NCI-H1694 treated with DMSO at 0.1 percent for 48 hours (cell line): ENCODE results near the gene ACP3.

Source experiments
- DNase-seq: peaks from one replicate; lab custom pipeline; 2025; lab: John Stamatoyannopoulos, UW

ACP3 gene

DNA sequence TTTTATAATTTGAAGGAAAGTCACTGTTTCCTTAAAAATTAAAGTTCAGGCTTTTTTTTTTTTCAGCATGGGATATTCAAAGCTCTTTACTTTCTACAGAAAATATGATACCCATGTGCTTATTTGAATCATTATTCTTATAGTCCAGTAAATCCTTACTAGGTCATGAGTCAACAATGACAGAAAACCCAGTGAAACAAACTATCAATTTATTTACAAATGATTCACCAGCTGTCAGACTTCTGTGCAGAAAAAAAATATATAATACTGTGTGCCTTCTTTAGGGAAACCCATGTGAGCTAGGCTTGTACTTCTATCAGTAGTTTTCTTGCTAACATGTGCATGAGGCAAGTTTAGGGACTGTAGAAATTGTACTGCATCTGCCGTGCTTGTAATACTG, 1.2 kb downstream of the ACP3 start:
- no peak for DNase-seq

DNA sequence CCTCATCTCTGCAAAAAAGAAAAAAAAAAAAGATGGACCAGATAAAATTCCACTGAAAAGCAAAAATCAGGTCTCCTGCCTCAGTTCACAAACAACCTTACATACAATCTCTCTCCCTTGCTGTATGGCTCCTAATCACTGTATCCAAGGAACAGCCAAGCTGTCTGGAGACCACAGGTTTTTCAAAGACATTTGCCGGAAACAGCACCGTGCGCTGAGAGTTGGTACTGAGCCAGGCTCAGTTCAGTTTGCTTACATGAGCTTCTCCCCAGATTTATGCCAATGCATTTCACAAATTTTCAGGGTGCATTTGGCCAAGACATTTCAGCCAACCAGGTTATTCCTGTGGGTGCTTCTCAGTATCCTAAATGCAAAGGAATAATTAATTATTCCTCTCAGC, 4.1 kb downstream of the ACP3 start:
- DNase-seq = no peak

DNA sequence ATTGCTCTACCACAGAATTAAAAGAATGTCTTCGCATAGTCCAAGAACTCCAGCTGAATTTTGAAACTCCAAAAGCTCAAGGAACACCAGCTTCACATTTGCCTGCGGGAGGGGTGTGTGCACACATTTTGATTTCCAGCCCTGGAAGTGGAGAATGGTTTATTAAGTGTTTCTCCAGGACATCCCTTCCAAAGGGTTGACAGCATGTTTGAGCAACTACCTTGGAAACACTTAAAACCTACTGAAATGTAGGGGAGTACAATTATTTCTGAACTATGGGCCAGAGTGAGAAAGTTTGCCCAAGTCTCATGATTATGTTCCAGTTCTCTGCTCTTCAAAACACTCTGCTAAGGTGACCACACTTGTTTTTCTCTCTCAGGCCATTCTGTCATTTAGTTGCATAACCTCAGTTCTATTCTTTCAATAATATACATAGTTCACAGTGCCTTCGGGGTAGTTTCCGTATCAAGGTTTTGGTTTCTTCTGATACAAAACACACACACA, 7.9 kb downstream of the ACP3 start:
- no peak for DNase-seq

DNA sequence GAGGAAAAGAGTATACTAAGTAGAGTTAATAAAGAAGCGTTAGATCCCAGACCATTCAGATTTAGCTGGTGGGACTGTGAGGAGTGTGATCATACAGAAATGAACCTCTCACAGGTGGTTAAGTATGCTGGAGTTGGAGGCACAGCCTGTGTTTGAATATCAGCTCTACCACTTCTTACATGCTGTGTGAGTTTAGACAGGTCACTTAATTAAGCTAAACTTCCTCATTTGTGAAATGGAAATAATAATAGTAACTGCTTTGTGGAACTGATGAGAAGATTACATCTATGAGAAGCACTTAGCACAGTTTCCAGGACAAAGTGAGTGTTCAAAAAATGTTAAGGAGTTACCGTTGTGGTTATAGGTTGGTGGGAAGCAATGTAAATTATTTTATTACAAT, 8.4 kb downstream of the ACP3 start:
- no peak for DNase-seq

DNA sequence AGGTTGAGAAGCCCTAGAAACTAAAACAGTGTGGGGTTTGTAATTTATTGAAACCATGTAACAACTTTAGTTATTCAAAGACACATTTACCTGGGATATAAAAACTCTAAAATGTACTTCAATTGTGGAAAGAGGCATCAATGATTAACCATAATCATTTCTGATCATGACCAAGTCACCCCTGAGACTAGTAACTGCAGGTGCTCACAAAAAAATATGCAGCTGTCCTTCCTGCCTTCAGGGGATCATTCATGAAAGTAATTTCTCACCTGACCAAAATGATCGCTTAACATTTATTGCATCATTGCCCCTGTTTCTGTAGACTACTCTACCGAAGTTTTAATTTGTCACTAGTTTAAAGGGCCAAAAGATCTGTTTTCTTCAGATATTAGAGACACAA, 9.0 kb downstream of the ACP3 start:
- no peak for DNase-seq

DNA sequence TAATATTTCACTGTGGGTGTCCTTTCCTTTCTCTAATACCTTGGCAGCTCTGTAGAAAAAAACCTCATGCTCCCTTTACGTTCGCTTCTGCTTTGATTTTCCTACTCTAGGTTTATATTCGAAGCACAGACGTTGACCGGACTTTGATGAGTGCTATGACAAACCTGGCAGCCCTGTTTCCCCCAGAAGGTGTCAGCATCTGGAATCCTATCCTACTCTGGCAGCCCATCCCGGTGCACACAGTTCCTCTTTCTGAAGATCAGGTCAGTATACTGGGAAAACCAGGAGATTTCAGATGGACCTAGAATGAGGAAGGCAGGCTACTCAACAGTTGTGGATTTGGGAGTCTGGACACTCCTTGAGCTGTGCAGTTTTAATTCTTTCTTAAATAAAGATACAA, 14.9 kb downstream of the ACP3 start:
- DNase-seq = no peak

DNA sequence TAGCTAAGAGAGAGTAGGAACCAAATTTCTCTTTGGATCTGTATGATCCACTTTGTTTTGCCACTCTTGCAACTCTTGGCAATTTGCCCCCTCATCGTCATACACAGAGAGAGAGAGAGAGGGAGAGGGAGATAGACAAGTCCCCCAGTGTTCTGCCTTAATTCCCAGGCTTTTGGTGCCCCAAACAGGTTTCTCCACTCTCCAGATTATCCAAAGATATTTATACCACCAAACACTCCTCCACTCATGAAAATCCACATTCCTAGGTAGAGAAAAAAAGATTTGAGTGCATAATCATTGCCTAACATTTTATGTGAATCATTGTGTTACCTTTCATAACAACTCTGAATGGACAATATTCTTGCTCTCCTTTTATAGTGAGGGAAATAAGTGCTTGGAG, 15.3 kb downstream of the ACP3 start:
- DNase-seq = no peak

DNA sequence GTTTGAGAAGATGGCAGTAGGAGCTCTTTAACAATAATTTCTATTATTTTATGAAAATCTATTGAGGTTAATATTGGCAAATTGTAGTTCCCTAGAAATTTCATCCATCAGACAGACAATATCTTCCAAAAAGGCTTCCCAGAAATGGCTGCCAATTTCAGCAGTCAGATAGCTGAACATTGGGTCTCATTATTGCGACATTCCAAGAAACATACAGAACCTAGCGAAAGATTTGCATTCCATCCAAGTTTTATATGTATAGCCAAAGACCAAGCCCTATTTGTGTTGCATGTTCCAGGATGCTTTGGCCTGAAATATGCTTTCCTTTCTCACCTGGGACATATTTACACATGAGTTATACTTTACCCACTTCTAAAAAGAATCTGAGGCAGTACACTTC, 24.5 kb downstream of the ACP3 start:
- no peak for DNase-seq

DNA sequence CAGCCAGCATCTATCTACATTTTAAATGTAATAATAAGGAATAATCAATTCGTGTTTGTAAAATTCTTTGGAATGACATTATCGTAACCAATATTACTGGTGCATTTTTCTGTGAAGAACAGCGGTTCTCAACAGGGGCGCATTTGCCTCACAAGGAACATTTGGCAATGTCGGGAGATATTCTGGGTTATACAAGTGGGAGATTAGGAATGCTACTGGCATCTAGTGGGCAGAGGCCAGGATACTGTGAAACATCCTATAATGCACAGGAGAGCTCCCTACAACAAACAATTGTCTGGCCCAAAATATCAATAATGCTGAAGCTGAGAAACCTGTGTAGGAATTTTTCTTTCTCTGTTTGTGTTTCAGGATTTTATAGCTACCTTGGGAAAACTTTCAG, 25.0 kb downstream of the ACP3 start:
- DNase-seq = no peak

DNA sequence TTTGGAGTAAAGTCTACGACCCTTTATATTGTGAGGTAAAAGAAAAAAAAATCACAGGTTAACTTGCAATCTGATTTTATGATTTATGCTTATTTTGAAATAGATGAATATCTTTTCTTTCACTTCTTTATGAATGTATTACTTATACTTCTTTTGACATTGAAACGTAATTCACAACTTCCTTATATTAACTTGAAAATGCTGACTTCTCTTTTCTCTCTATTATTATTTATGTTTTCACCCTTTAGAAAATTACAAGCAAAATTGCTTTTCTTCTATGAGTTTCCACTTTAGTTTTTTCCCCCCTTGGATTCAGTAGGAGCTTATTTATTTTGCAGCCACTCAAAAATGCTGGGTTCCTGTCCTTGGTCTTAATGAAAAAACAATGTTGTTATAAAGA, 25.4 kb downstream of the ACP3 start:
- DNase-seq = no peak

DNA sequence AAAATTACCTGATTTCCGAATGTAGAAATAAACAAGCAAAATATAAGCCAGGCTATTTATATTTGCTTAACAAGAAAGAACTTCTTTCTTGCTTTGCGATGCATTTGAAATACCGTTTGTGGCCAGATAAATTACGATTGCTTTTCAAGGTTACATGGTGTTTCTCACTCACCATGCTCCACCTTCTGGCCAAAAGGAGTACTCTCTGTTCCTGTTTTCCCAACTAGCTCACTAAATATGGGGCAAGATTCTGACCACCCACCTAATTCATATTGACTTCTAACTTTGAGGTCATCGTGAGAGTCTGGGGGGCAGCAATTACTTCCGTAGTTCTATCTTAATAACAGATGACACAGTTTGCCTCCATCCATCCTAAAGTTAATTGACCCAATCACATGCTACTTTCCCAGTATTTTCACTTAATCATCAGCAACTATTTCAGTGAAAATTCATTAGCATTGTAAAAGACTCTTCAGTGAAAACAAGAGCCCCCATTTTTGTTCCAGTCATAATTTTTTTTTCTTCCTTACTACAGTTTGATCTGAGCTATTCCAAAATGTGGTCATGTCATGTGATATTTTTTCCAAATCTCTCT, 25.9 kb downstream of the ACP3 start:
- peak; percentile 49 for DNase-seq

DNA sequence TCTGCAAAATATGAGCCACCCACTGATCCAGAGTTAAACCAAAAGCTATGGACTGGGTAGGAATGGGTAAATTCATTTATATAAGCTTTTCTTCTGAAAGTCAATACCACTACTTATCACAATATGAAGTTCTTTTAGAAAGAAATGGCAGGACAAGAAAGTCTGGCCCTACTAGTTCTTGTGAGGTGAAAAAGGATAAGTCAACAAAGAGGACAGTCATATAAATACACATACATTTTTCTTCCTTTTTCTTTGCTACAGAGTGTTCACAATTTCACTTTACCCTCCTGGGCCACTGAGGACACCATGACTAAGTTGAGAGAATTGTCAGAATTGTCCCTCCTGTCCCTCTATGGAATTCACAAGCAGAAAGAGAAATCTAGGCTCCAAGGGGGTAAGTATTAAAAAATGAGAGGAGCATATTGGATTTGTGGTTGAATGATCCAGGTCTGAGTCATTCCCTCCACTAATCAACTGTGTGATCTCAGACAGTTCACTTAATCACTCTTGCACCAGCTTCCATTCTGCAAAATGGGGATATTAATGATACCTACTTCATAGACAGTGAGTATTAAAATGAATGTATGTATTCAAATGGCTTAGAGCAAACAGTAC, 27.6 kb downstream of the ACP3 start:
- DNase-seq = no peak

DNA sequence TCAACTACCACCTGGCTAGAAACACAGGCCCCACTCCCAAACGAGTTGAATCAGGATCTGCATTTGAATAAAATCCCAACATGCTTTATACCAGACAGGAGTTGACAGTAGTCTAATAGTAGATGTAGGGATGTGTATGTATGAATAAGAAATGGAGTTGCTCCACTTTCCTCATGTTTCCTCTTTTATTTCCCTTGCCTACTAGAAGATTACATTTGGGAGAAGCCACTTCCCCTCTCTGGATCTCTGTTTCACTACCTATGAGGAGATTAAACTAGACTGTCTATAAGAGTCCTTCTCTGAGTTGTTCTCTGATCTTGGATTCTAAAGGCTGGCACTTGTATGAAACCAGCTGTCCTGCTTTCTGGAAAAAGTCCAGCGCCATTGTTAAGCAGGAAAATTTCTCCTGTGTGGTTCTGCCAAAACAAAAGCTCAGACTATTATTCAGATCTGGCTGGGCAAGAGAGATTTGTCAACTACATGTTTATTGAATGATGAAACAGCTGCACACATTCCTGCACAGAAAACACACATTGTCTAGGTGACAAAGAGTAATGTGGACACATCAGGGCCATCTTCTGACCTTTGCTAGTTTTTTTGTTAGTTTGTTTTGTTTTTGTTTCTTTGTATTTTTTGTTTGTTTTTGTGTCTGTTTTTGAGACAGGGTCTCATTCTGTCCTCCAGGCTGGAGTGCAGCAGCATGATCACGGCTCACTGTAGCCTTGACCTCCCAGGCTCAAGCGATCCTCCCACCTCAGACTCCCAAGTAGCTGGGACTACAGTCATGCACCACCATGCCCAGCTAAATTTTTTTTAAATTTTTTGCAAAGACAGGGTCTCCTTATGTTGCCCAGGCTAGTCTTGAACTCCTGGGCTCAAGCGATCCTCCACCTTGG, 29.9 kb downstream of the ACP3 start:
- no peak for DNase-seq

DNA sequence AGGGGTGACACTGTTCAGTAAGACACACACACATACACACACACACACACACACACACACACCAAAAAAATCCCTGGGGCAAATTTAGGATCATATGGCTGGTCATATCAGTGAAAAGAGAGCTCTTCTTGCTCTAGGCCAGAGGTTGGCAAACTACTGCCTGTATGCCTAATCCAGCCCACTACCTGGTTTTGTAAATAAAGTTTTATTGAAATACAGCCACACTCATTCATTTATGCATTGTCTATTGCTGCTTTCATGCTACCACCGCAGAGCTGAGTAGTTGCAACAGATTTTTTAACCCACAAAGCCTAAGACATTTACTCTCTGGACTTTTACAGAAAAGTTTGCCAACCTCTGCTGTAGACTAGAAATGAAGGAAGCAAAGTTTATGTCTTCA, 30.6 kb downstream of the ACP3 start:
- no peak for DNase-seq

DNA sequence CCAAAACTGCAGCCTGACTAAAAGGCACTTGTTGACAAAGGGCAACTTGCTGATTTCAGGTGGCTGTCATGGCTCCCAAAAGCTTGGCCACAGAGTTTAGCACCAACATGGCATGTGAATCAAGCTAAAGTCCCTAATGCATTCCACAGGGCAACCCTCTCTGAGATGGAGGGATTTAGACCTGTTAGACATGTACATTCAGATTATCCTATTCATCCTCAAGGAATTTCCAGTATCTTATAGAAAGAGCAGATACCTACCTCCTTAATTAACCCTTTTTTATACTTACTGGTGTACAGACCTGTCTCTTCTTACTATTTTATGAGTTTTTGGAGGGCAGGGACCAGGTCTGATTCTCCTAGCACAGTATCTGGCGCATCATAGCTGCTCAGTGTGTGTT, 31.3 kb downstream of the ACP3 start:
- DNase-seq = no peak

DNA sequence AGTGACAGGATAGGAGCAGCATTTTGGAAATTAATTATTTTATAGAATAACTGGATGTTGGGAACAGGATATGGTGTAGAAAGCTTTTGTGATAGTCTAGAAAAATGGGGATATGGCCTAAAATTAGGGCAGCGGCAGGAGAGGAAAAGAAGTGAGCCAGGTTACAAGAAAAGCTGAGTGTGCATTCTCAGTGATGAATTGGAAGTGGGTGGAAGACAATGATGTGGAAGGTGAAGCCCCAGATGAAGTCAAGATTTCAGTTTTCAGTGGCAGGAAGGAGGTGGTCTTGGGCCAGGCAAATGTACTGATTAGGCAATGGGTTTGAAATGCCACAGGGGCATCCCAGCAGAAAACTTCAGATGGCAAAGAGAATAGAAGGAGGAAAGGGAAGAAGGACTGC, 33.6 kb downstream of the ACP3 start:
- no peak for DNase-seq

DNA sequence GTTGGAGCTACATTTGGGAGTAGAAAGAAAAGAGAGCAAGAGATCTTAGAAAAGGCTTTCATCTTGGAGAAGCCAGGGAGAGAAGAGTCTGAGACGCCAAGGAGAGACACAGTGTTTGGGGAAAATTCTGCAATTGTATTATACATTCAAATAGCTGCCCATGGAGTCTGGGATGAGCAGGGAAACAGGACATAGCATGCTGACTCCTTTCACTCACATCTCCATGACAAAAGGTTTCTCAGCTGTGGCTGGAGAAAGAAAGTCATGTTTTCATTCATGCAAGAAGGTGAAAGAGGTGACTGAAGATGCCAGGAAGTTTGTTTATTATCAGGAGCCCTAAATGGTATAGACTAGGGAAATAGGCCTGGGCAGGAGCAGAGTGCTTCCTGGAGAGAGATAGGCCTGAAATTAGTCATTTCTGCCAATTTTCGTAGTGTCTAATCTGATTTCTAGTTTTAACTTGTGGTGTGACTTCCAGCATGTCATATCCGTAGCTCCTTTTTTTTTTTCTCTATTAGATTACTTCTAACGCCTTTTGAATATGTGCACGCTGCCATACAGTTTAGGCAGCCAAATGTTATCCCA, 34.1 kb downstream of the ACP3 start:
- DNase-seq = no peak

DNA sequence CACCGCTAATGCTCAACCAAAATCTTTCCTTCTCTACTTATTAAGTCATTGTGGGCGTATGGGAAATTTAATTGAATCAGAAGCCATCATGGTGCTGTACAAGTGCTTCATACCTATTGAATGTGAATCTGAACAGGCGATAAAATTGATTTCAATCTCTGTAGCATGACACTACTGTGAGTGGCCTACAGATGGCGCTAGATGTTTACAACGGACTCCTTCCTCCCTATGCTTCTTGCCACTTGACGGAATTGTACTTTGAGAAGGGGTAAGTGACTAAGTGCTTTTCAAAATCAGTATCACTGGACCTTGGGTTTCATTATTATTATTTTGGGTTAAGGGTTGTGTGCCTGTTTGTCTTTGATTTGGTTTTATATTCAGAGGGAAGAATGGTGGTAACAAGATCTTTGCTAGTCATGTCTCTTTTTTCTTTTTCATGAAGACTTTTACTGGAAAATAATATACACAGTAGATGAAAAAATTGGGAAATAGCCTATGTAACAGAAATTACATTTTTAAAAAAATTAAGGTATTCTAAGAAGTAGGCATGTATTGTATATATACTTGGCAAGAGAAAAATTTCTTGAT, 35.4 kb downstream of the ACP3 start:
- peak; percentile 49 for DNase-seq

DNA sequence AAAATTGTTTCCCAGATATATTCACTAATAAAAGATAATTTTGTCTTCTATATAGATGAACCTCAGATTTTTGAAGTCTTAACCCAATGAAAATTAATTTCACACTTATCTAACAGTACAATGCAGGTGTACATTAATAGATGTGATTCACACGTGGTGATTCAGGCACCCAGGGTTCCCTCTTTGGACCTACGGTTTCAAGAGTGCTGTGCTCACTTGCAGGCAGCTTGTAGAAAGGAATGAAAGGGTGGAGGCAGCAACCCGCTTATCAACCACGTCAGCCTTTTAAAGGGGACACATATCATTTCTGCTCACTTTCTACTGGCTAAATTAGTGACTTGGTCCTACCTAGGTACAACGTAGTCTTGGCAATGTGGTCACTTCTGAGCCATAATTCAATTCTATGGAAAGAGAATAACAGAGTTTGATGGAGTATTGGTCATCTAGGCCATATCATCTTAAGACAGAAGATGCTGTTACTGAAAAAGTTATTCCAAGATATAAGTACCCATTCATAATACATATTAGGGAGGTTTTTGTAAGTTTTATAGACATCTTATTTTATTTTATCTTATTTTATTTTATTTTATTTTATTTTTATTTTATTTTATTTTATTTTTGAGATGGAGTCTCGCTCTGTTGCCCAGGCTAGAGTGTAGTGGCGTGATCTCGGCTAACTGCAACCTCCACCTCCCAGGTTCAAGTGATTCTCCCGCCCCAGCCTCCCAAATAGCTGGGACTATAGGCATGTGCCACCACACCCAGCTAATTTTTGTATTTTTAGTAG, 37.9 kb downstream of the ACP3 start:
- no peak for DNase-seq

DNA sequence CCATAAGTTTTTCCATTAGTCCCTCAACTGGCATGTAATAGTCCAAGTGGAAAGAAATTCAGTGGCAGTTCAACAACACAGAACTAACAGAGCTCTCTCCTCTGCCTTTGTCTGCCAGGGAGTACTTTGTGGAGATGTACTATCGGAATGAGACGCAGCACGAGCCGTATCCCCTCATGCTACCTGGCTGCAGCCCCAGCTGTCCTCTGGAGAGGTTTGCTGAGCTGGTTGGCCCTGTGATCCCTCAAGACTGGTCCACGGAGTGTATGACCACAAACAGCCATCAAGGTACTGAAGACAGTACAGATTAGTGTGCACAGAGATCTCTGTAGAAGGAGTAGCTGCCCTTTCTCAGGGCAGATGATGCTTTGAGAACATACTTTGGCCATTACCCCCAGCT, 39.4 kb downstream of the ACP3 start:
- no peak for DNase-seq

DNA sequence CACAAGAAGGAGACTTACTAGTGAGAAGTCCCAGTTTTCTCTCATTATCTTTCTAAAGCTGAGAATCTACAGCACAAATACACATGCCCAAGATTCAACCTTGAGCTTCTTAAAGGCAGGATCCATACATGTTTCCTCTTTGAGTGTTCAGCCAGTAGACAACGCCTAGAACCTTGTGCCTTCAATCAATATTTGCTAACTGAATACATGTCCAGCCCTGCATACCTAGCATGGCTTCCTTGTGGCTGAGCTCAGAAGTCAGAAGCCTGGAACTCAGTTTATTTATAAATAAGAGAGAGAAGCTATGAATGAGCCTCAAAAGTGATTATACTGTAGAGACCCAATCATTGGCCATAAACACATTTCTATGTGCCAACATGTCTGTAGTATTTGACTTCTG, 43.5 kb downstream of the ACP3 start:
- no peak for DNase-seq

DNA sequence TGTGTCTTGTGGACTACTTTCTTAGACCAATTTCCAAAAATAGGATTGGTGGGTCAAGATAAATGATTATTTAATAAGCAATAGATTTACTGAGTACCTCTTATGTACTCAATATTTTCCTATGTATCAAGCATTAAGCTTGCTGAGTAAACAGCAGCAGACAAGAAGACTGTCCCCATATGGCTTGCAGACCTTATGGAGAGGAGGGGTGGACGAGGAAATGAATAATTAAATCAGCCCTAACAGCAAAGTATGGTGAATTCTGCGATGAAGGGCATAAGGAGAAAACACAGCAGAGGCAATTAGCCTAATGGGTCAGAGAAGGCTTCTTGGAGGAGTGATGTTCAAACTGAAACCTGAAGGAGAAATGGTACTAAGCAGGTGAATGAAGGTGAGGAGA, 45.1 kb downstream of the ACP3 start:
- DNase-seq = no peak
